HG02642 (cell line): ENCODE results near the gene PRICKLE1.

Experiments used
- ATAC-seq: cut with Tn5 transposase; IDR thresholded peaks from one replicate; pipeline ENCODE4 v1.9.1; 2021; ENCODE audit warnings: mild to moderate bottlenecking; ENCODE audit not compliant: unreplicated experiment, poor library complexity

The PRICKLE1 gene

DNA sequence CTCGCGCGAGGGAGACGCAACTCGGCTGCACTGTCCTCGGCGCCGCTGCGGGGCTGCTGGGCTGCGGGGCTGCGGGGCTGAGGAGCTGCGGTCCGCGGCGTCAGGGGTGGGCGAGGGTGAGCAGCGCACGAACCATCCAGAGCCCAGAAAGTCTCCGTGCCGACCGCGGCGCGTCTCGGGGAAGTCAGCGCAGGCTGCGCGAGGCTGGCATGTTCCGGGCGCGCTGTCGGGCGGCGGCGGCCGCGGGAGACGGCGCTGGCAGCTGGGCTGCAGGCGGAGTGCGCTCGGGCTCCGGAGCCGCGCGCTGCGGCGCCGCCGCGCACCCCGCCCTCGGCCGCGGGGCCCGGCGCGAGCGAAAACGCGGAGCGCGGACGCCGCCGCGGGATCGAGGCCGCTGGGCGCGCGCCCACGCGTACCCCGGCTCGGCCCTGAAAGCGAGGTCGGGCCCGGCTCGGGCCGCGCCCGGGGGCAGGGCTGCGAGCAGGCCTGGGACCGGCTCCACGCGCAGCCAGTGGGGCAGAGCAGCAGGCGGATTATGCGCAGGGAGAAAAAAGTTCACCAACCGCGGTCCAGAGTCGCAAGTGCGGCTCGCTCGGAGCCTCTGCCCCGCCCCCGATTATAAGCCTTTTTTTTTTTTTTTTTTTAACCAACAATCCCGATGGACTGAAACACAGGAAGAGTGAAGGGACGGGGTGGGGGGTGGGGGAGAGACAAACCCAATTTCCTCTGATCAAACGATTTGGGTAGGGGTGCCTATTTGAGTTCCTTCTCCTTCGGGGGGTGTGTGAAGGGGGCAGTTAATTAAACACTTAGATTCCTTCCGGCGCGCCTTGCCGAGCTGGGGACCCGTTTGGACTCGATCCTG, at the start of gene PRICKLE1:
TSS of gene PRICKLE1 (minus strand) at position 282 of the 865 bp plus-strand sequence. CDS start 117,230 bp downstream, outside the sequence.
- peak; percentile 88 for ATAC-seq

DNA sequence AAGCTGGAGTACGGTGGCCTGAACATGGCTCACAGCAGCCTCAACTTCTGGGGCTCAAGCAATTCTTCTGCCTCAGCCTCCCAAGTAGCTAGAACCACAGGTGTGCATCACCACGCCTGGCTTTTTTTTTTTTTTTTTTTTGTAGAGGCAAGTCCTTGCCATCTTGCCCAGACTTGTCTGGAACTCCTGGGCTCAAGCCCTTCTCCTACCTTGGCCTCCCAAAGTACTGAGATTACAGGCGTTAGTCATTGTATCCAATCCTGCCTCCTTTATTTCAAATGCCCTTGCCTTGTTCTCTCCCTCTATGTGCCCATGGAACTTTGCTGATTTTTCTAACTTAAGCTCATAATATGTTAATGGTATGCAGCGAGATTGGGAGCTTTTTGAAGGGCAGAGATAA, 49.2 kb upstream of the PRICKLE1 start:
- ATAC-seq = no peak

DNA sequence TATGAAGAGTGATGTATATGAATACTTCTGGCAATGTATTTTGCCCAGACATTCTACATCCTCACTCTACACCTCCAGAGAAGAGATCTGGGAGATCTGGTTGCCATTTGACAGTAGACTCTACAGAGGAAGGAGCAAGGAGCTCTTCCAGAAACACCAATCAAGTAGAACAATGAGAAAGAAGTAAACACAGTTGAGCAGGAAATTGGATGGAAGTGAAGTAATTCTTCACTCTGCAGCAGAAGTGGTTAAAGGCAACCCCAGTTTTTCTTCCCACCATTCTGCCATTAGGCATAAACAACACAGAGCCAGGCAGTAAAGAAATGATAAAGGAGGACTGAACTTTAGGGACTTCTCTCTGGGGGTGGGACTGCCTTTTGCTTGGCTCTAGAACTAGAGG, 48.5 kb upstream of the PRICKLE1 start:
- ATAC-seq = no peak

DNA sequence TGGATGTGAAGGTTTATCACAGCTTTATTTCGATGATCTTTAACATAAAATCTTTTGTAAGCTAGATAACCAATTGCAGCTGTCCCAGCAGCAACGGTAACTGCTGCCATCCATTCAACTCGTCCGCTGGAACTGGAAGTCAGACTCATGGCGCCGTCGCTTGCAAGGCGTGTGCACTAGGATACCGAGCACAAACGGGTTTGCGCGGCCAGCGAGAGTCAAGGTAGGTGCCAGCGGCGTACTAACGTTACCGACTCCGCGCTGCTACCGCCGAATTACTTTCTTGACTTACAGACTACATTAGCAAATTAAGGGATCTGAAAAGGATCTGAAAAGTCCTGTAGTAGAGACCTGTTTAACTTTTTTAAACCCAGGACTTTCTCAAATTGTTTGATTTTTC, 47.4 kb upstream of the PRICKLE1 start:
- ATAC-seq = no peak

DNA sequence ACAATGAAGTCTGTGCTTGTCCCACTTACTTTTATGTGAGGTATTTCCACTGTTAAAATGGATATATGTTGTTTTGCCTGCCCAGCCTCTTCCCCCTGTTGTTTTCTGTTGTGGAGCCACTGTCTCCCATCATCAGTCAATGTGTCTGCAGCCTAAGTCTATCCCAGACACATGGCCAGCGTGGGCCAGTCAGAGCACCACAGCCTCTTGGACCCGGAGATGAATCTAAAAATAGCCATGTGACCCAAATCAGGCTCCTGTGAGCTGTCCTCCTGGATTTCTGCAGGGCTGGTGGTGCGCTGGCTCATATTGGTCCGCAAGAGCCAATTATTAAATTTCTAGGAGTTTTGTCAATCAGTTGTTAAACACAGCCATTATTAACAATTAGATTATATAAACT, 44.0 kb upstream of the PRICKLE1 start:
- ATAC-seq = no peak

DNA sequence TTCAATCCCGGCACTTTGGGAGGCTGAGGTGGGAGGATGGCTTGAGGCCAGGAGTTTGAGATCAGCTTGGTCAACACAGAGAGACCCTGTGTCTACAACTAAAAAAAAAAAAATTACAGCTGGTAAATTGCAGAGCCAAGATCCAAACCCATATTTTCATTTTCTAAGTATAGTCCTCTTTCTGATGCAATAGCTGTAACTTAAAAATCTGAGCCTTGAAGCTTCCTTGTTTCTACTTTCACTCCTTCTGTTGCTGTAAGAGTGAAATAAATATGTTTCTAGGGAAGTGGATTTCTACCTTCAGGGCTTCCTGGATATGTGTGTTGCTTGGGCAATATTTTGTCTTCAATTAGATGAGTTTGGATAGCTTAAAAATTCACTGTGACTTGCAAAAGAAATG, 42.0 kb upstream of the PRICKLE1 start:
- ATAC-seq = no peak

DNA sequence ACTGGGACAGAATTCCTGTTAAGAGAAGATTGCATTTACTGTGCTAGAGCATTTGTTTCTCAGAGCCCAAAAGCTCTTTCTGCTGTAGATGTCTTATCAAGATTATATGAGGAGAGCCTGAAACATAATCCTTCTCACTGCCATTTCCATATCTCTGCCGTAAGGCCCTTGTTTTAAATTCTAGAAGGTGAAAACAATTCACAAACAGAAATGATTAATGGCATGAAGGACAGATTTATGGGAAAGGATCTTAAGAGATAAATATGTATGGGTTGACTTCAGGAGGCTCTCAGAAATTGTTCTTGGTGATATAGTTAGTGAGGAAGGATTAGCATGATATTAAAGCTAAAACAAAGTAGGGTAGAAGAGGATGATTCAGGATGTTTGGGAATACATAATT, 40.8 kb upstream of the PRICKLE1 start:
- no peak for ATAC-seq

DNA sequence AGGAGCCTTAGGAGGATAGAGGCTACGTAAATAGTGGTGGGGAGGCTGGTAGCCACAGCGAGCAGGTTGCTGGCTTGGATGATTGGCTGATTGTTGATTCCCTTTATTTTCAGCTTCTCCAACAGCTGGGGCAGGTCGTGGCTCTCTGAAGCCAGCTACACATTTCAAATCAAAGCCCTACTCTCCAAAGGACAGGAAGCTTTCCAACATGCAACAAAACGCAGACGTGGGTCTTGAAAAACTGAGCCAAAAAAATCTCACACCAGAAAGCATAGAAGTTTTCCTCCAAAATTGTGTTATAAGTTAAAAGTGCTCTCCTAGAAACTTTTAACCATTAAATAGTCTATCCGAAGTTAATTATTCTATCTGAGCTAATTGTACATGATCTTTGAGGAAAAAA, 37.6 kb upstream of the PRICKLE1 start:
- no peak for ATAC-seq

DNA sequence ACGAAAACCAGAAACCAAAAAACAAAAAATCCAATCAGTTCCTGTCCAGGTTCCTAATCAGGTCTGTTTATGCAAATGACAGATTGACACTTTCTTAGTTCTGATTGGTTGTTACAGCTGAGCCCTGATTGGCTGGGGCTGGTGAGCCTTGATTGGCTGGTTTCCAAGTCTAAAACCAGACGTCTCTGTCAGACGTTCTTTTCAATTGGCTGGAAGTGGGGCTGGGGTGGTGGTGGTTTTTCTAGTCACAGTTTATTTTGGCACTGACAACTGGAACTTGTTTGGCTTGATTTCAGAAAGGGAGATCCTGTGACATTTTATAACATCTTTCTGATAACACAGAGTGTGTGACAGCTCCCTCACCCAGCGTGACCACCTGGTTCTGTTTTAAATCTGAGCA, 36.1 kb upstream of the PRICKLE1 start:
- no peak for ATAC-seq

DNA sequence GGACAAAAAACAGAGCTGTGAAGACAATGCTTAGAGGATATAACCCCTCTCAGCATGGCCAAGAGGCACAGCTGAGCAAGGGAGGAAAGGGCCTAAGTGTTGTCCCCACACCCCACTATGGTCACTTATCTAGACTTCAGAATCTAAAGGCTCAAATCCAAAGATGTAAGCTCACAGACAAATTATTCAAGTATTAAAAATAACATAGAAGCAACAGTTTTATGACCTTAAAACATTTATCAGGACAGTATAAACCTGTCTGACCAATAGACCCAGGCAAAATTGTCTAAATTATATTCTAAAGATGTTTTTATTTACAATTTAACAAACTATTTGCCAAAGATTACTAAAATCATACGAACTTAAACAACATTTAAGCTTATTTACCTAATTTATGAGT, 28.1 kb upstream of the PRICKLE1 start:
- no peak for ATAC-seq

DNA sequence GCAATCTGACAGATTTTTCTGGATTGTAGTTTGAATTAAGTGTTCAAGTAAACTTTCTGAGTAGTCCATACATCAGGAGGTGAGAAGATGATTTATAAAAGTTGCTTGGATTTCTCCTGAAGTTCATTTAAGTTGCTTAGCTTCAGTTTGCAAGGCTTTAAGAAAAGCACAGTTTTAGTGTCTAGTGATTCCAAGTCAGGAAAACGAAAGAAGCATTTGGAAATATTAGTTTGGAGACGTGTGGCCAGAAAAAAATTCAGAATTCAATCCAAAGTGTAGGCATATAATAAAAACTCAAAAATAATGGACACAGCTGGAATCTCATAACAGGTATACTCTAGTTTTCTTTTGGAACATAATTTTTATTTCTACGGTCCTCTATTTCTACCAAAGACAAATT, 25.5 kb upstream of the PRICKLE1 start:
- ATAC-seq = no peak

DNA sequence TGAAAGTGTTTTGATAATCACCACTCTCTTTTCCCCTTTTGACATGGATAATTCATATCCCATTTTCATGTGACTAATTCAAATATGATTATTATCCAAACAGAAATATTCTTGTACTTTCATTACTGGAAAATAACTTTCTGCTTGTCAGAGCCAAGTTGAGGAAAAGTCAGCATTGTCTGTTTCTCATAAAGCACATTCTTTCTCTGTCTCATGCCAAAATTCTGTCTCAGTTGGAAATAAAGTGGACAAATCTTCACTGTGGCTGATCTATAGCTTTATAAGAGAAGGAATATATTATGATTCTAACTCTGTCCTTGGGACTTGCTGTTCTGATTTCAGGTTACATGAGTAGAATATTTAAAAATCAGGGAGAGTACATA, 22.7 kb upstream of the PRICKLE1 start:
- ATAC-seq = no peak

DNA sequence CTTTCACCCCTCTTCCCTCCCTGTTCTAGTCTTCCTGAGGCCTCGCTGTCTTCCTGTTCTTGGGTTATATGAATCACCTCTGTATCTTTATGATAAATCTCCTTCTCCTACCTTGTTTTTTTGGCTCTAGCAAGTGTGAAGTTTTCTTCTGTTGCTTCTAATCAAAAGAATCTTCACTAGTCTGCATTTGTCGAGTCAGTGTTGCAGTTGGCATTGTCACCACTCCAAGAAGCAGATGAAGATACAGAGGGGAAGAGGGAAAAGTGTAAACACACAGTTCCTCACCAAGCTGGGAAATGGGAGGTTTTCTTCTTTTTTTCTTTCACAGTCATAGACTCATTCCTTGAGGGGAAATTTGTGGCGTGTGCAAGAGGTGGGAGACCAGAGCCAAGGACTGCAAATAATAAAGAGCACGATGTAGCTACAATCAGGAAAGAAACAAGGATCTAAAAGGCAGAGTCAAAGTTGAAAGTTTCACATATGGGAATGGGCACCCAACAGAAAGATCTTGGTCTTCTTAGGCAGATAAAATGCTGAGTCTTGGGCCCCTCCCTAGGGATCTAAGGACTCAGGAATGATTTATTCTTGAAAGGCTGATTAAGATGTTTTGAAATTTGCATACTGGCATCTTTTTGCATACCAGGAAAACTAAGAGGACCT, 22.2 kb upstream of the PRICKLE1 start:
- no peak for ATAC-seq

DNA sequence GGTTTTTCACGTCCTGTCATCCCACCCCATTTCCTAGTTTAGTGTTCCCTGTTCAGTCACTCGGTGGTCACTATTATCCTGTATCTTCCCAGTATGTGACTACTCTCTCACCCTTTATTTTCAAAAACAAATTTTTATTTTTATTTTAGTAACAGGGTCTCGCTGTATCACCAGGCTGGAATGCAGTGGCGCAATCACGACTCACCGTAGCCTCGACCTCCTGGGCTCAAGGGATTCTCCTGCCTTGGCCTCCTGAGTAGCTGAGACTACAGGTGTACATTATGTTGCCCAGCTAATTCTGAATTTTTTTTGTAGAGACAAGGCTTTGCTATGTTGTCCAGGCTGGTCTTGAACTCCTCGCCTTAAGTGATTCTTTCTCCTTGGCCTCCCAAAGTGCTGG, 20.1 kb upstream of the PRICKLE1 start:
- ATAC-seq = no peak

DNA sequence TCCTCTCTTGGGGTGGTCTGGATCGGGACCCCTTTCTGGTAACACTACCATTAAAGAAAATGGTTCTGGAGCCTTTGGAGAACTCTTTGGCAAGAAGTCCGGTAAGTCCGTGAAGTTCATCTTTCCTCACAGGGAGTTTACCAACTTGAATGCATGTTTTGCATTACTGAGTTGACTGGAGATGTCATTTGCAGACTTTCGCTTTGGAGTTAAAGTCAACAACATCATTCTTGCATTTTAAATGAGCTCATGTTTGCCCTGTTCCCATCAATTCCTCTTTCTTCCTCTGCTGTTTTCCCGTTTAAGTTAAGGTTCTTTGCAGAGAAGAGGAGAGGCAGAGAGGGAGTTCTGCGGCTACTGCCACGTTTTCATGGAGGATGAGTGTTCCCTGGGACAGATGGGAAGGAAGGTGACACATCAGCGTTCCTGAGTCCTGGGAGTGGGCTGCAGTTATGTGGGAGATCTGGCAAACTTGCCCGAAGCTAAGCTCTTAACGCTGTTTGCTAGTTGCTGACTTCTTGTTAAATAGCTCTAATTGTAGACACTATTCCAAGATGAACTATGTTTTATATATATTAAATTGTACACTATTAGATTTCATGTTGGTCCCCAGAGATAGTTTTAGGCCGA, 18.8 kb upstream of the PRICKLE1 start:
- no peak for ATAC-seq

DNA sequence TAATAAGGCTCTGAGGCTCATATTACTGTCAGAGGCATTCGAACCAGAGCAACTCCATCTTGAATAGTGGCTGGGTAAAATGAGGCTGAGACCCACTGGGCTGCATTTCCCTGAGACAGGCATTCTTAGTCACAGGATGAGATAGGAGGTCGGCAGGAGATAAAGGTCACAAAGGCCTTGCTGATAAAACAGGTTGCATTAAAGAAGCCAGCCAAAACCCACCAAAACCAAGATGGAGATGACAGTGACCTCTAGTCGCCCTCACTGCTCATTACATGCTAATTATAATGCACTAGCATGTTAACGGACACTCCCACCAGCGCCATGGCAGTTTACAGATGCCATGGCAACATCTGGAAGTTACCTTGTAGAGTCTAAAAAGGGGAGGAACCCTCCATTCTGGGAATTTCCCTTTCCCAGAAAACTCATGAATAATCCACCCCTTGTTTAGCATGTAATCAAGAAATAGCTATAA, 18.1 kb upstream of the PRICKLE1 start:
- no peak for ATAC-seq

DNA sequence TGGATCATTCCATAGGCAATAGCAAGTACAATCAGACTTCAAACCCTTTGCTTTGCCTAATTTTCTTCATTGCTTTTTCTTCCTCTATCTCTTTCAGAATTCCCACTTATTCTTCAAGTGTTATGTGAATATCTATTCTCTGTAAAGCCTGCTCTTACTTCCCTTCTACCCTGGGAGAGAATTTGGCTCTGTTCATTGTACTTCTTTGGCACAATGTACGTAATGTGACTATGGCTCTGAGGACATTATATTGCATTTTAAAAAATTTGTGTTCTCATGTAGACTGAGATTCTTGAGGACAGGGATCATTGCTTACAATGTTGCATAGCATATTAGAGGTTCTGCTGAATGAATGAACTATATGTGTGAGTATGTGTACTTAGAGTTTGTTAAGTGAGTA, 16.9 kb upstream of the PRICKLE1 start:
- no peak for ATAC-seq

DNA sequence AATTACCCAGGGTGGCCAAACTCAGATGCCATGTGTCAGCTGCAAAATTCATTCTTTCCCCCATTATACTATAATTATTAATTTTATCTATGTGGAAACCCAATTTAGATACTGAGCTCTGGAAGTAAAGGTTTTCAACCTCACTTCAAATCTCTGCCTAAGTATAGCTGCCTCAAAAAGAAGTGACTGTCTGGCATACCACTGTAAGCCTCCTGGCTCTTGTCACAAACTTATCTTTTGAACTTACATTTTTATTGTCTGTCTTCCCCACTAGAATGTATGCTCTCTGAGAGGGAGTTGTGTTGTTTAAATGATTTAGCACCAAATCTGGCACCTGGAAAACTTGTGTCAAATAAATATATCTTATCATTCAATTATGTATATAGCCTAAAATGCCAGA, 16.1 kb upstream of the PRICKLE1 start:
- no peak for ATAC-seq

DNA sequence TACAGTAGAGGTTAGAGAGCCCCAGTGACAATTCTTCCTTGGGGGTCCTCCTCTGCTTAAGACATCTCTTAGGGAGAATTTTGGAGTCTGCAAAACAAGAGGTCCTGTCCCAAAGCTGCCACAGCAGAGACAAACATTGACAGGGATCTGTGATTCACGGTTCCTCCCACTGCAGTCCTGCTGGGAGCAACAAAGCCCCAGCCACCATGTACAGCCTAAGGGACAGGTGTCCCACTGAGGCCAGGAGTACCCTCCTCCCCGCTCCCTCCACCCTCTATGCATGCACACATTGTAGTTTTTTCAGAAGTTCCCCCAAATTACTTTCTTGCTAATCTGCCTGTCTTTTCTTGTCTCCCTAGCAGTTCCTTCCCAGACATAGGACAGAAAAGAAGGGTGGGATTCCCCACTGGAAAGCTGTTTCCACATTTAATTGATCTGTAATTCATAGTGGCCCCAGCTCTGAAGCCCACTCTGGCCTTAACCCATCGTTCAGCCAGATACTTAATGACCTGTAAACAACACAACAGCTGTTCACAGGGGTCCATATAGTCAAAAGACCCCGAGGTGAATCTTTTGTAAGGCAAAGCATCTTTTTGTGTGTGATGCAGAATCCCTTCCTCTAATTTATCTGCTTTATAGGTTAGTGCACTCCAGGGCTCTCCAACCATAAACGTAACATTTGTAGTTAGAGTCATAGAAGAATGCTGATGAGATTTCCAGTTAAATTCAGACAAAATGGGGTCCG, 13.9 kb upstream of the PRICKLE1 start:
- no peak for ATAC-seq

DNA sequence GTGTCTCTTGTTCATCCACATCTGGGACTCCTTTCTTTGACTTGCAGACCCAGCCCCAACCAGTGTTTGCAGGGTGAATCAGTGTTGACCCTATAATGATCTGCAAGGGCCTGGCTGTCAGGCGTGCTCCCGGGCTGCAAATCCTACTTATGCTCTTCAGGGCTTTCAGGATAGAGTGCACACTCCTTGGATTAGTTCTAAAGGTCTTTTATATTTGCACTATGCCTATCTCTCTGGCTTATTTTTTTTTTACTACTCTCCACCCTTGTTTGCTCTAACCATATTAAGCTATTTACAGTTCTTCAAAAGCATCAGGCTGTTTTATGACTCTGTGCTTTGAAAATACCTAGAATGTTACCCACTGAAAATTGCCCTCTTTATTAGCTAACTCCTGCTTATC, 4.3 kb upstream of the PRICKLE1 start:
- ATAC-seq = no peak
